Amniotic epithelial cell (primary cell): ENCODE measurements around the gene VDAC2.
"Not testable (repeated sequence)": the region's sequence is repeated elsewhere in the genome, so short reads cannot be mapped to it uniquely, and the experiment has no call there.

ENCODE experiments used
- DNase-seq: peaks from one replicate; pipeline ENCODE4 v3.0.0-alpha.2; 2010; ENCODE audit warnings: low read depth

The VDAC2 gene

DNA sequence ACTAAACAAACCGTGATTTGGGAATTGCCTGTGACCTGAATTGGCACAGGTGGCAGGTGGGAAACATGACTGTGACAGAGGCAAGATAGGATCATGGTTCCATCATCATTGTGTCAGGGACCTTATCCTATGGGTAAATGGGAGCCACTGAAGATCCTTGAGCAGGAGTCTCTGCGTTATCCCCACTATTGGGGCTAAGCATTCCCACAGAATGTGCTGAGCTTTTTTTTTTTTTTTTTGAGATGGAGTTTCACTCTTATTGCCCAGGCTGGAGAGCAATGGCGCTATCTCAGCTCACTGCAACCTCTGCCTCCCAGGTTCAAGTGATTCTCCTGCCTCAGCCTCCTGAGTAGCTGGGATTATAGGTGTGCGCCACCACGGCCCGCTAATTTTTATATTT lies 10.6 kb upstream of the VDAC2 start:
- DNase-seq = not testable (repeated sequence)

DNA sequence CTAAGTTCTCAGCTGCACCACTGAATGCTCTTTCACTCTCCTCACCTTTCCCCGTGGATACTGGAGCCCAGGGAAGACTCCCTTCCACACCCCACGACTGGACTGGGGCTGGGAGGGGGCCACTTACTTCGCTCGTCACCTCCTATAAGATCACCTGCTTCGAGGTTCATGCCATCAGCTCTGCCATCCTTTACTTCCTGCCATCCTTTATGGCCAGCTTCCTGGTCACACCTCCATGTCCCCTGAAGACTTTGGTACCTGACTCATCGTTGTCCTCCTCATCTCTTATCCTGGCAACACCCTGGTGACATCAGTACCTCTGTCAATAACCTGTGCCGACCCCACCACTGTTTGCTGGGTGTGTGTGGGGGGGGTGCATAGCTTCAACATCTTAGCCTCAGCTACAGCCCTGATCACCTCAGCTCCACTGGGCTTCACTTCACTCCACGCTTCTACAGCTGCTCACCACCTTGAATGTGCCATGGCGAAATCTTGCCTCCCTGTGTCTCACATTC lies 8.7 kb upstream of the VDAC2 start:
- no peak for DNase-seq

DNA sequence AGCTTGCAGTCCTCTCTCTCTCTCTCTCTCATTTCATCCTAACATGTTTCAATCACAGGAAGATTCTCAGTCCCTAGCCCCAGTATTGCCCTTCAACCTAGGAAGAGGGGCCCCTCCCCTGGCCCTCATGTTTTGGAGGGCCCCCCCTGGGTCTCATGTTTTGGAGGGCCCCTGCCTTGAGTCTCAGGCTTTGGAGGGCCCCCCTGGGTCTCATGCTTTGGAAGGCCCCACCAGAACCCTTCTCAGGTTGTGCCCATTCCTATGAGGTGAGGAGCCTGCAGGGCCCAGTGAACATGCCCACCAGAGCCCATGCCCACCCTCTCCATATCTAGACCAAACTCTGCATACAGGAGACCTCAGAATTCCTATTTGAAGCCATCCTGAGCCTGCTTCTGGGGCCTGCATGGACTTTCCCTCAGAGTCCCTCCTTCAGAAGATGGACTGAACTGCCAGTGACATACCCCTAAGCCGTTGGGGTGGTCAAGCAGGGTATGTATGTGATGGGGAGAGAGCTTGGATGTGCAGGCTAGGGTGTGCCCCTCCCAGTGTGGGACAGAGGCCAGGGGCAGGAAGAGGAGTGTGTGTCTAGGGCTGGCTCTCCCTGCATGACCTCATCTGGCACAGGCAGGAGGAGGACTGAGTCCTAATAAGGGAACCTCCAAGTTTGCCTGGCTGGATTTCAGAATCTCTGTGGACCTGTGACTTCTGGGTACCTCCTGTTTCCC lies 8.1 kb upstream of the VDAC2 start:
- peak; percentile 39 for DNase-seq

DNA sequence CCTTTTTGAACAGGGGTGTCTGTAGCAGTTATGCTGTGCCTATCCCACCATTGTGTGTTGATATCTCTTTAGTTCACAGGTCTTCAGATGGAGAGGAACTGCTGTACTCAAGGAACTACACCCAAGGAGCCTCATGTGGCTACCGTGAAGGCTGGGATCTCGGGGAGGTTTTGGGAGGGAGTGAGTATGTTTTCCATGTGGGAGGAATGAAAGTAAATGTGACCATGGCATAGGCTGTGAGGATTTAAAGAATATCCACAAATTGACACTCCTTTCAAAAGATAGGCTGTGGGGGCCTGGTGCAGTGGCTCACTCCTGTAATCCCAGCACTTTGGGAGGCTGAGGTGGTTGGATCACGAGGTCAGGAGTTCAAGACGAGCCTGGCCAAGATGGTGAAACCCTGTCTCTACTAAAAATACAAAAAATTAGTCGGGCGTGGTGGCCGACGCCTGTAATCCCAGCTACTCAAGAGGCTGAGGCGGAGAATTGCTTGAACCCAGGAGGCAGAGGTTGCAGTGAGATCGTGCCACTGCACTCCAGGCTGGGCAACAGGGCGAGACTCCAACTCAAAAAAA lies 7.5 kb upstream of the VDAC2 start:
- not testable (repeated sequence) for DNase-seq

DNA sequence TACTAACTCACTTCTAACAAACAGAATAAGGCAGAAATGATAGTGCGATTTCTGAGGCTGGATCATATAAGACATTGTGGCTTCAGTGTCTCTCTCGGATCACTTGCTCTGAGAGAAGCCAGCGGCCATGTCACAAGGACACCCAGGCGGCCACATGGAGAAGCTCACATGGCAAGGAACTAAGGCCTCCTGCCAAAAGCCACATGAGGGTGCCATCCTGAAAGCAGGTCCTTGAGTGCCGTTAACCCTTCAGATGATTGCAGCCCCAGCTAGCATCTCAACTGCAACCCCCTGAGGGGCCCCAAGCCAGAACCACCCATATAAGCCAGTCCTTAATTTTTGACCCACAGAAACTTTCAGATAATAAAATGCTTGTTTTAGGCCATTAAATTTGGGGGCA lies 6.9 kb upstream of the VDAC2 start:
- DNase-seq = no peak

DNA sequence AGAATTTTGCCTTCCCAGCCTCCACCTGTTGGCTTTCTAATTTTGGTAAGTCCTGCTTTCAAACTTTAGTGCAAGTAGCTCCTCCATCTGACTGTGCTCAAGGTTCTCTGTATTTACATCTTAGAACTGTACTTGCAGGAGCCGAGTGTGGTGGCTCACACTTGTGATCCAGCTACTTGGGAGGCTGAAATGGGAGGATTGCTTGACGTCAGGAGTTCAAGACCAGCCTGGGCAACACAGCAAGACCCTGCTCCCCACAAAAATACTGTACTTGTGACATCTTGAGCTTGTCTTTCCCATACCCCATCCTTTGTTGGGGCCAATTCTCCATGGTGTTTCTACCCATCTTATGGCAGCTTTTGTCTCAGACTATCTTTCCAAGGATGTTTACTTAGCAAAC lies 4.7 kb upstream of the VDAC2 start:
- DNase-seq = no peak

DNA sequence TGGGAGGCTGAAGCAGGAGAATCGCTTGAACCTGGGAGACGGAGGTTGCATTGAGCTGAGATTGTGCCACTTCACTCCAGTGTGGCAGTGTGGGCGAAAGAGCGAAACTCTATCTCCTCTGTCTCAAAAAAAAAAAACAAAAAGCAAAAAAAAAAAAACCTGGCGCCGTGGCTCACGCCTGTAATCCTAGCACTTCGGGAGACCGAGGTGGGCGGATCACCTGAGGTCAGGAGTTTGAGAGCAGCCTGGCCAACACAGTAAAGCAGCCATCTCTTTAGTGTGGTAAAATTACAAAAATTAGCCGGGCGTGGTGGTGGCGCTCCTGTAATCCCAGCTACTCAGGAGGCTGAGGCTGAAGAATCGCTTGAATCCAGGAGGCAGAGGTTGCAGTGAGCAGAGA lies 4.0 kb upstream of the VDAC2 start:
- DNase-seq = not testable (repeated sequence)

DNA sequence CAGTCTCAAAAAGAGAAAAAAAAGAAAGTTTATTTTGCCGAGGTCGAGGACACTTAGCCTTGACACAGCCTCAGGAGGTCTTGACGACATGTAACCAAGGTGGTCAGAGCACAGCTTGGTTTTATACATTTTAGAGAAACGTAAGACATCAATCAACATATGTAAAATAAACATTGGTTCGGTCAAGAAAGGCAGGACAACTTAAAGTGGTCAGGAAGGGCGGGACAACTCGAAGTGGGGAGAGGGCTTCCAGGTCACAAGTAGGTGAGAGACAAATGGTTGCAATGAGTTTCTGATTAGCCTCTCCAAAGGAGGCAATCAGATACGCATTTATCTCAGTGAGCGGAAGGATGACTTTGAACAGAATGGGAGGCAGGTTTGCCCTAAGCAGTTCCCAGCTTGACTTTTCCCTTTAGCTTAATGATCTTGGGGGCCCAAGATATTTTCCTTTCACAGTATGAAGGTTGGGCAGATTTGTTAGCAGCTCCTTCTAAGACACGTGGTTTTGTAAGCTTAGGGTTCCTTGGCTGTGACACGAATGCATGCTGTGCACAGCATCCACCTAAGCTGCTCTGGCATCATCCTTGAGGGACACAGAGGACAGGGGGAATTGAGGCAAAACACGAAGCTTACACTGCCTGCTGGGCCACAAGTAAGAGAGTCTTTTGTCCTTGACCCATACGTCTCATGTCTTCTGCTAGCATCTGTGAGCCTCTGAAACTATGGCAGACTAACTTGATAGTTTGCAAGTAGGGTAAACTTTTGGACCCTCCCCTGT lies 3.3 kb upstream of the VDAC2 start:
- no peak for DNase-seq

DNA sequence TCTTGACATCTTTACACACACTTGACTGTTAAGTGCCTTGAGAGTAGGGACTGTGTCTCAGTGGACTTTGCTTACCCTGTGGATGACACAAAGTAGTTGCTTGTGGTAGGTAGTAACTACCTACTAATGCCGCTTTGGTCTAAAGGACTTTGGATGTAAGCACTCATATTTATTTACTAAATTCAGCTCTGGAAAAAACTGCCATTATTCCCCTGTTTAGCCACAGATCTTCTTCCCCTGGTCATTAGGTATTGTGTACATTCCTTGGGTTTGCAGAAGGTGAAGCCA lies 2.8 kb upstream of the VDAC2 start:
- no peak for DNase-seq

DNA sequence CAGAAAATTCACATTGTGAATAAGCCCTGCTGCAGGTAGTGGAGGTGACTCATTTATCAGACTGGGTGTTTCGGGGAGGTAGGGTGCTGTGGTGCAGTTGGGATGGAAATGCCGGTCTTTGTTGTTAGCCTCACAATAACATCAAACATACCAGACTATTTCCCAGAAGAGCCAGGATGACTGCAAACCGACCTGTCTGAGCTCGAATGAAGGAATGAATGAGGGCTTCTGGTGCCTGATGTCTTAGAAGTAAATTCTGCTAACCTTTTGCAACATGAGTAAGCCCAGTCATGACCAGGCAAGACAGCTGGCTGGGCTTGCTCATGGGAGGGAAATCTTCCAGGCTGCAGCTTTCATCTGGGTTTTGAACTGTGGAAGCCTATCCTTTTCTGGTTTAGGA lies 2.4 kb upstream of the VDAC2 start:
- DNase-seq = peak; percentile 80

DNA sequence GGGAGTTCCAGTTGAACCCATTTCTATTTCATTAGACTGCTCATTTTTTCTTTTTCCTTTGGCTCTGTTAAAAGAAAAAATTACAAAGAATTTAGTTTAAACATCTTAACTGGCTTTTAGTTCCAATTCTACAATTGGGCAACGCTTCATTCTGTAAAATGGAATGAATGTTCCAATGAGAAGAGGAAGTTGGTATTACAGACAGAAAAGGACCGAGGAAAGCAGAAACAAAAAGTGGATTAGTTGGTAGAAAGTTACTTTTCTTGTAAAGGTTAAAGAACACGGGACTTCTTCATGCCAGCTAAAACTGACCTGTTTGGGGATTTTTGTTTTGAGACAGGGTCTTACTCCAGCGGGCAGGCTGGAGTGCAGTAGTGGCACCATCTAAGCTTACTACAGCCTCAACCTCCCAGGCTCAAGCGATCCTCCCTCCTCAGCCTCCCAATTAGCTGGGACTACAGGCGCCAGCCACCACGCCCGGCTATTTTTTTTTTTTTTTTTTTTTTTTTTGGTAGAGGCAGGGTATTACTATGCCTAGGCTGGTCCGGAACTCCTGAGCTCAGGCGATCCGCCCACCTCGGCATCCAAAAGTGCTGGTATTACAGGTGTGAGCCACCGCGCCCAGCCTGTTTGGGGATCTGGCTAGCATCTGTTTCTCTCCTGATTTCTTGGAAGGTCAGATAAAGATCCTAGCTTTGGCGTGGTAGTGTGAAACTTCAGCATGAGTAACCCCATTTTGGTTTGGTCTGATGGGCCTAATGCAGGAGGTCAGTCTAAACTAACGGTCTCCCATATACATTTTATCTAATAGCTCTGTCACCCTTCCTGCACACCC lies 1.3 kb upstream of the VDAC2 start:
- DNase-seq = no peak

DNA sequence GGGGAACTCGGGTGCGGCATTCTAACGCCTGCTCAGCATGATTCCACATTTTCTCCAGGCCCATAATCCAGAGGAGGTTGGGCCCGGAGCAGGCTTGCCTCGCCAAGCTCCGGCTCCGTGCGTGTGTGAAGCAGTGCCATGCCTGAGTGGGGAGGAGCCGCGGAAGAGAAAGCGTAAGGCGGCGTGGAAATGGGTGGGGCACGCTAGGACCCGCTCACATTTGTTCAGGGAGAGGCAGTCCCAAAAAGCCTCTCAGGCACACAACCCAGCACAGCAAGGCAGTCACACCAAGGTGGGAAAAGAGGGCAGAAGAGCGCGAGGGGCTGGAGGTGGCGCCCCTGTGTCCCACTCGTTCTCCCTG lies 695 bp upstream of the VDAC2 start:
- peak; percentile 66 for DNase-seq

DNA sequence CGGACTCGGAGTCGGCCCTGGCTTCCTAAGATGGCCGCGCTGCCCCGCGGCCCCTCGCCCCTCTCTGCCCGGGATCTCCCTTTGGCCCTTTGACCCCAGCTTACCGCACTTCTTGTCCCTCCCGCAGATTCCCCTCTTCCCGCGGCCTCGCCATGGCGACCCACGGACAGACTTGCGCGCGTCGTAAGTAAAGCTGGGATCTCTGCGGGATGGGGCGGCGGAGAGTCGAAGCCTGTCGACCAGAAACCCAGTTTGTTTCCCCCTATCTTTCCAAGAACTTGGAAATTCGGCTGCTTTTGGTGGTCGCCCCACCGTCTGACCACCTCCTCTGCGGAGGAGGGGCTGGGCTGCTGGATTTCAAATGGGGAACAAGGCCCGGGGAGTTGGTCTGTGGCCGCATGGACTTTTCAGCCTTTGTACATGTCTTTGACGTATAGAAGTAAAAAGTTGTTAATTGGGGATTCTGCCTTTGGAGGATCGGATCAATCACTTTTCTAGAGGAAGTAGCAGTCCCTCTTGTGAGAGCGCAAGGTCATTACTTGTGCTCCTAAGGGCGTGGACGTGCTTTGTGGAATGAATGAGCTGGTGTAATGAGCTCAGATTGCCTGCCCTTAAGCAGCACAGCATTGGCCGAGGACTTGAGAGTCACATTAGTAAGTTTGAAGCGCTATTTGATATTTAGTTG lies 553 bp downstream of the VDAC2 start:
- DNase-seq = peak; percentile 64

DNA sequence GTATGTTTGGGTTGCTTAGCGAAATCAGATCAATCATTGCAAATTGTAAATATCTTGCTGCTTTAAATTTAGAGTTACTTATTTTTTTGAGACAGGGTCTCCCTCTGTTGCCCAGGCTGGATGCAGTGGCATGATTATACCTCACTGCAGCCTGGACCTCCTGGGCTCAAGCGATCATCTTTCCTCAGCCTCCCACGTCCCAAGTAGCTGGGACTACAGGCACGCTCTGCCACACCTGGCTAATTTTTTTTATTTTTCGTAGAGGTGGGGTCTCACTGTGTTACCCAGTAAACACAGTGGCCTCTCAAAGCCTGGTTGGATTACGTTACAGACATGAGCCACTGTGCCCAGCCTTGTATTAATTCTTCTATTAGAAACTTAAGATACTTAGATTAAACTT lies 1.7 kb downstream of the VDAC2 start:
- DNase-seq = no peak

DNA sequence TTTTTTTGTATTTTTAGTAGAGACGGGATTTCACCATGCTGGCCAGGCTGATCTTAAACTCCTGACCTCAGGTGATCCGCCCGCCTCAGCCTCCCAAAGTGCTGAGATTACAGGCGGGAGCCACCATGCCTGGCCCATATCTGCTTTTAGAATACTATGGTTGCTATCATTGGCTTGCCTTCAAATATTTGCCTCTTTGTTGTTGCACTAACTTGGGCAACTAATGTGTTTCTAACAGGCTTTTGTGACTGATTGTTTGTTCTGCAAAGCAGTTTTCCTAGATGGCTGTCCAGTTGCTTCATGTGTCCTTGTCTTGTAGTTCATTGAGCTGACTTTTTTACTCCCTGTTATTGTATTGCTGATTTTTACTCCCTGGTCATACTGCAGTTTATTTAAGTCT lies 9.7 kb downstream of the VDAC2 start:
- DNase-seq = no peak

DNA sequence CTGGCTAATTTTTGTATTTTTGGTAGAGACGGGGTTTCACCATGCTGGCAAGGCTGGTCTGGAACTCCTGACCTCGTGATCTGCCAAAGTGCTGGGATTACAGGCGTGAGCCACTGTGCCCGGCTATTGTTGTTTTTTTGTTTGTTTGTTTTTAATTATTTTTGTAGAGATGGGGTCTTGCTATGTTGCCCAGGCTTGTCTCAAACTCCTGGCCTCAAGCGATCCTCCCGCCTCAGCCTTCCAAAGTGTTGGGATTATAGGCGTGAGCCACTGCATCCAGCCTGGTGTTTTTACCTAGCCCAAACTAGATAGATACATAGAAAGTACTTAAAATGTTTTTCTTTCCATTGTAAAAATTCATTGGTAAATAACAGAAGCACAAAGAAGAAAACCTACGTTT lies 10.9 kb downstream of the VDAC2 start:
- not testable (repeated sequence) for DNase-seq

DNA sequence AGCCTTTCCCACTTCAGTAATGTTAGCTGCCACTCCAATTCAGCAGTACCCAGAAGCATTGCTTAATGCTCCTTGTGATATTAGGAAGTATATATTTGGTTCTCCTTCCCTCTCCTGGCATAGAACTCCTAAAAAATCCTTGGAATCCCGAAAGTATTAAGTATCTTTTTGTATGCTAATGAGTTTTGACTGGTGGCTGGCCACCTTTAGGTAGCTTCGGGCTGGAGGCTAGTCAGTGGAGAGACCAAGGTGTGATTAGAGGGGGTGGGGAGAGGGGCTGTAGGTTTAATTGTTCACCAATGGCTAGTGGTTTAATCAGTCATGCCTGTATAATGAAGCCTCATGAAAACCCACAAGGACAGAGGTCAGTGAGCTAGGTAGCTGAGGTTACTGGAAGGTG lies 12.9 kb downstream of the VDAC2 start:
- no peak for DNase-seq

DNA sequence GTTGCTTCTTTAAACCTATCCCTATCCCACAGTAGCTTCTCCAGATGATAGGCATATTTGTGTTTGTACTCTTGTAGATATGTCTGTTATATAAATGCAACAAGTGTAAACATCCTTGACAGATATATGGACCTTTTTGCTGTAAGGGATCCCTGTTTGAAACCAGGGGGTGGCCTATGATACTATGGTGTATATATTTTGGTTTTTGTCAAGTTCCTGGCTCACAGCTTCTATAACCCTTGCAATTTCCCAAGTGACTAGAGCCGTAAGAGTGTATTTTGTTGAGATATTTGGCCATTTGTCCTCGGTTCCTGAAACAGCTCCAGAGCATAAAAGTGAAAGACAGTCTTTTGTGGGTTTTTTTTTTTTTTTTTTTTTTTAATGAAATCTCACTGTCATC lies 15.5 kb downstream of the VDAC2 start:
- no peak for DNase-seq

DNA sequence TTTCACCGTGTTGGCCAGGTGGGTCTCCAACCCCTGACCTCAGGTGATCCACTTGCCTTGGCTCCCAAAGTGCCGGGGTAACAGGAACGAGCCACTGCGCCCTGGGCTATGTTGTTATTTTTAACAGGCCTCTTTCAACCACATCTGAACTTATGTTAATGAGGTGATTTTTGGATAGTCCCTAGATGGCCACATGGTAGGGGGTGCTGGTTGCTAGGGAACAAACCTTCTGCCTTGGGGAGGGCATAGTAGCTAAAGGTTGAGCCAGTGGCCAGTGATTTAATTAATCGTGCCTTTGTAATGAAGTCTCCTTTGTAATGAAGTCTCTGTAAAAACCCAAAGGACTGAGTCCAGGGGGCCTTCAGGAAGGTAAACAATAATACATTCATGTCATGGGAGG lies 16.1 kb downstream of the VDAC2 start:
- no peak for DNase-seq

DNA sequence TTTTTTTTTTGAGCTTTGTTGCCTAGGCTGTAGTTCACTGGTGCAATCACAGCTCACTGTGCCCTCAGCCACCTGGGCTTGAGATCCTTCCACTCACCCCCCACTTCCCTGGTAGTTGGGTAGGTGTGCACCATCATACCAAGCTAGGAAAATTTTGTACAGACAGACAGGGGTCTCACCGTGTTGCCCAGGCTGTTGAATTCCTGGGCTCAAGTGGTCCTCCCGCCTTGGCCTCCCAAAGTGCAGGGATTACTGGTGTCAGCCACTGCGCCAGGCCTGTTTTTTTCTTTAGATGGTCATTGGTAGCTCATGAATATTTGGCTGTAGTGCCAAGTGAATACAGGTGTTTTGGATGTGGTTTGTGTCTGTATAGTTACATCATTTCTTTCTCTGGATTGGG lies 17.7 kb downstream of the VDAC2 start:
- DNase-seq = no peak

DNA sequence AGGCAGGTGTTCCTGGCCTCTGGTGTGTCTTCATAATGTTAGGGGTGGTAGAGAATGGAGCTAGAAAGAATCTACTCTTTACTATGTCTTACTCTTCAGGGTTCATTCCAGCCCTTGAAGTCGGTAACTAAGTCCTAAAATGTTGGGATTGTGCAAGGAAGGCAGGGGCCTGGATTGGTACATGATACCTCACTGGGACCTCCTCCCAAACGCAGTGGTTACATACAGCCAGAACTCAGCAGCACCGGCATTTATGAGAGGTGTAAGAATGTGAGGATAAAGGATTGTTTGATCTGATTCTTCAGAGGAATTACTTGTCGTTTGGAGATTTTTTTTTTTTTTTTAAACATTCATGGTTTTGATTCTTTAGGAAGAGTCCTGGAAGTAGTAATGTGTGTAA lies 18.2 kb downstream of the VDAC2 start:
- DNase-seq = peak; percentile 19

DNA sequence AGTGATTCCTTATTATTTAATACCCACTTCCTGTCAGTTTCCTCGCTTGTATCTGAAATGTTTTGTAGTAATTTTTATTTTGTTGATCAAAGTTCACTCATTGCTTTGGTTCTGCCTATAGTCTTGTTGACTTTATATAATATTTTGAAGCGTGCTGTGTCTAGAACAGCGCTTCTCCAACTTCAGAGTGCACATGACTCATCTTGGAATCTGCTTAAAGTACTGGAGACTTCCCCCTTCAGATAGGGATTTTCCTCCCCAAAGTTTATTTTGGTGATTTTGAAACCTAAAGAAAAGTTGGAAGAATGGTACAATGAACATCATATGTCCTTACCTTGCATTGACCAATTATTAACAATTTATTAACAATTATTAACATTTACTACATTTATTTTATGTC lies 19.4 kb downstream of the VDAC2 start:
- peak; percentile 59 for DNase-seq
